Measurements from ENCODE around the gene IMP4.

DNA sequence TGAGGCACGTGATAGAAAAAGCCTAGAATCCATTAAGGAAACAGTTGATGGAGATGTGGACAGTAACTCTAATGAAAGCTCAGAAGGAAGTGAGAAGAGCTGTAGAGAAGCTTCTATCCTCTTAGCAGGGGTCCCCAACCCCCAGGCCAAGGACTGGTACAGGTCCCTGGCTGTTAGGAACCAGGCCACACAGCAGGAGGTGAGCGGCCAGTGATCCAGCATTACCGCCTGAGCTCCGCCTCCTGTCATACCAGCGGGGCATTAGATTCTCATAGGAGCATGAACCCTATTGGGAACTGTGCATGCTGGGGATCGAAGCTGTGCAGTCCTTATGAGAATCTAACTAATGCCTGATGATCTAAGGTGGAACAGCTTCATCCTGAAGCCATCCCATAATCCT is 8.7 kb upstream of the IMP4 start:
- TF ChIP-seq POLR2AphosphoS5 (IDR thresholded peaks at IDR 0.05; ENCODE audit: insufficient read depth, low read depth, low read length) (no peak), POLR2A (IDR thresholded peaks at IDR 0.05; ENCODE audit: low read depth, low read length) (no peak)

Measured in endothelial cell of umbilical vein (primary cell).